ENCODE measurements around the gene TENM3.
A peak's percentile ranks its signal among the peaks of the same experiment; 100 is the strongest.

Gene TENM3

GRCh38 chr4:182583703-182584415, 340.7 kb downstream of the TENM3 start:
- Histone ChIP-seq H3K27me3 (ENCODE audit: insufficient read depth, low read length) (no peaks in the 10 kb centered on the region), H3K36me3 (ENCODE audit: insufficient read depth, low read length) (peaks cover 11% of the 10 kb centered on the region; the same call in 1 of the 2 replicates), H3K27ac (ENCODE audit: low read depth, low read length) (no peak overlapping the region), H3K9ac (ENCODE audit: low read depth, low read length) (no peak overlapping the region), H3K9me3 (ENCODE audit: insufficient read depth, low read depth, low read length) (peaks cover 10% of the 10 kb centered on the region; the same call in 1 of the 2 replicates), H3K4me3 (ENCODE audit: low read length) (no peak overlapping the region), H3K4me1 (ENCODE audit: insufficient read depth, low read length) (peaks cover 25% of the 10 kb centered on the region)
- 95% methylated on average over 3 of the region's 3 CpGs for WGBS

- Histone ChIP-seq H3K9me3 (ENCODE audit: insufficient read depth, low read depth, low read length) (peaks cover 14% of the 10 kb centered on the region; the same call in 1 of the 2 replicates), H3K36me3 (ENCODE audit: insufficient read depth, low read length) (peaks cover 14% of the 10 kb centered on the region; the same call in 1 of the 2 replicates), H3K27me3 (ENCODE audit: insufficient read depth, low read length) (no peaks in the 10 kb centered on the region), H3K4me3 (ENCODE audit: low read length) (no peak overlapping the region), H3K4me1 (ENCODE audit: insufficient read depth, low read length) (peaks cover 12% of the 10 kb centered on the region), H3K27ac (ENCODE audit: low read depth, low read length) (peak overlapping the region; percentile 15; the same call in 1 of the 2 replicates), H3K9ac (ENCODE audit: low read depth, low read length) (no peak overlapping the region)
- 37% methylated on average over 7 of the region's 7 CpGs for WGBS
These were observed 342.1 kb downstream of the TENM3 start for GRCh38 chr4:182585321-182585720.

GRCh38 chr4:182589100-182589499, 345.9 kb downstream of the TENM3 start:
- Histone ChIP-seq H3K4me3 (ENCODE audit: low read length) (no peak overlapping the region), H3K4me1 (ENCODE audit: insufficient read depth, low read length) (peaks cover 22% of the 10 kb centered on the region), H3K27me3 (ENCODE audit: insufficient read depth, low read length) (no peaks in the 10 kb centered on the region), H3K9ac (ENCODE audit: low read depth, low read length) (no peak overlapping the region), H3K27ac (ENCODE audit: low read depth, low read length) (no peak overlapping the region), H3K36me3 (ENCODE audit: insufficient read depth, low read length) (peaks cover 14% of the 10 kb centered on the region; the same call in 1 of the 2 replicates), H3K9me3 (ENCODE audit: insufficient read depth, low read depth, low read length) (peaks cover 14% of the 10 kb centered on the region; the same call in 1 of the 2 replicates)
- no CpG with 5 or more reads among the region's 2 CpGs for WGBS

GRCh38 chr4:182593402-182593801, 350.2 kb downstream of the TENM3 start:
- H3K36me3 ChIP-seq (ENCODE audit: insufficient read depth, low read length): peaks cover 6% of the 10 kb centered on the region; the same call in 1 of the 2 replicates
- WGBS: 61% methylated on average over 7 of the region's 7 CpGs
- no peaks in the 10 kb centered on the region for H3K27me3 ChIP-seq (ENCODE audit: insufficient read depth, low read length)
- H3K27ac ChIP-seq (ENCODE audit: low read depth, low read length): no peak overlapping the region; the same call in 1 of the 2 replicates
- no peak overlapping the region for H3K4me3 ChIP-seq (ENCODE audit: low read length)
- H3K9ac ChIP-seq (ENCODE audit: low read depth, low read length): no peak overlapping the region
- H3K9me3 ChIP-seq (ENCODE audit: insufficient read depth, low read depth, low read length): peaks cover 8% of the 10 kb centered on the region; the same call in 1 of the 2 replicates
- H3K4me1 ChIP-seq (ENCODE audit: insufficient read depth, low read length): peaks cover 13% of the 10 kb centered on the region

- no peak overlapping the region for H3K27ac ChIP-seq (ENCODE audit: low read depth, low read length)
- peaks cover 3% of the 10 kb centered on the region; the same call in 1 of the 2 replicates for H3K36me3 ChIP-seq (ENCODE audit: insufficient read depth, low read length)
- 90% methylated on average over 1 of the region's 1 CpG for WGBS
- H3K4me3 ChIP-seq (ENCODE audit: low read length): no peak overlapping the region
- no peak overlapping the region for H3K9ac ChIP-seq (ENCODE audit: low read depth, low read length)
- H3K4me1 ChIP-seq (ENCODE audit: insufficient read depth, low read length): peaks cover 13% of the 10 kb centered on the region
- no peaks in the 10 kb centered on the region for H3K27me3 ChIP-seq (ENCODE audit: insufficient read depth, low read length)
- H3K9me3 ChIP-seq (ENCODE audit: insufficient read depth, low read depth, low read length): peaks cover 4% of the 10 kb centered on the region; the same call in 1 of the 2 replicates
These were observed 350.7 kb downstream of the TENM3 start for GRCh38 chr4:182593864-182594263.

- Histone ChIP-seq H3K9me3 (ENCODE audit: insufficient read depth, low read depth, low read length) (no peaks in the 10 kb centered on the region), H3K36me3 (ENCODE audit: insufficient read depth, low read length) (peaks cover 23% of the 10 kb centered on the region), H3K27me3 (ENCODE audit: insufficient read depth, low read length) (no peaks in the 10 kb centered on the region), H3K4me3 (ENCODE audit: low read length) (no peak overlapping the region), H3K4me1 (ENCODE audit: insufficient read depth, low read length) (no peaks in the 10 kb centered on the region), H3K9ac (ENCODE audit: low read depth, low read length) (no peak overlapping the region), H3K27ac (ENCODE audit: low read depth, low read length) (no peak overlapping the region)
- WGBS: 94% methylated on average over 2 of the region's 2 CpGs
These were observed 356.9 kb downstream of the TENM3 start for GRCh38 chr4:182600093-182600492.

GRCh38 chr4:182600856-182601255, 357.7 kb downstream of the TENM3 start:
- Histone ChIP-seq H3K27me3 (ENCODE audit: insufficient read depth, low read length) (no peaks in the 10 kb centered on the region), H3K4me3 (ENCODE audit: low read length) (no peak overlapping the region), H3K9ac (ENCODE audit: low read depth, low read length) (no peak overlapping the region), H3K27ac (ENCODE audit: low read depth, low read length) (no peak overlapping the region), H3K9me3 (ENCODE audit: insufficient read depth, low read depth, low read length) (no peaks in the 10 kb centered on the region), H3K4me1 (ENCODE audit: insufficient read depth, low read length) (no peaks in the 10 kb centered on the region), H3K36me3 (ENCODE audit: insufficient read depth, low read length) (peaks cover 23% of the 10 kb centered on the region)
- WGBS: 91% methylated on average over 8 of the region's 8 CpGs

GRCh38 chr4:182604161-182604622, 361.0 kb downstream of the TENM3 start:
- Histone ChIP-seq H3K9ac (ENCODE audit: low read depth, low read length) (no peak overlapping the region), H3K9me3 (ENCODE audit: insufficient read depth, low read depth, low read length) (no peaks in the 10 kb centered on the region), H3K4me1 (ENCODE audit: insufficient read depth, low read length) (no peaks in the 10 kb centered on the region), H3K36me3 (ENCODE audit: insufficient read depth, low read length) (peaks cover 23% of the 10 kb centered on the region), H3K27me3 (ENCODE audit: insufficient read depth, low read length) (no peaks in the 10 kb centered on the region), H3K27ac (ENCODE audit: low read depth, low read length) (no peak overlapping the region), H3K4me3 (ENCODE audit: low read length) (no peak overlapping the region)
- WGBS: 69% methylated on average over 2 of the region's 2 CpGs

GRCh38 chr4:182604953-182605352, 361.8 kb downstream of the TENM3 start:
- Histone ChIP-seq H3K4me1 (ENCODE audit: insufficient read depth, low read length) (no peaks in the 10 kb centered on the region), H3K27me3 (ENCODE audit: insufficient read depth, low read length) (no peaks in the 10 kb centered on the region), H3K4me3 (ENCODE audit: low read length) (no peak overlapping the region), H3K36me3 (ENCODE audit: insufficient read depth, low read length) (peaks cover 23% of the 10 kb centered on the region), H3K9me3 (ENCODE audit: insufficient read depth, low read depth, low read length) (no peaks in the 10 kb centered on the region), H3K9ac (ENCODE audit: low read depth, low read length) (no peak overlapping the region), H3K27ac (ENCODE audit: low read depth, low read length) (no peak overlapping the region)
- 96% methylated on average over 4 of the region's 4 CpGs for WGBS

GRCh38 chr4:182608525-182608924, 365.3 kb downstream of the TENM3 start:
- Histone ChIP-seq H3K27me3 (ENCODE audit: insufficient read depth, low read length) (no peaks in the 10 kb centered on the region), H3K9ac (ENCODE audit: low read depth, low read length) (no peak overlapping the region), H3K9me3 (ENCODE audit: insufficient read depth, low read depth, low read length) (no peaks in the 10 kb centered on the region), H3K27ac (ENCODE audit: low read depth, low read length) (no peak overlapping the region), H3K4me3 (ENCODE audit: low read length) (no peak overlapping the region), H3K36me3 (ENCODE audit: insufficient read depth, low read length) (0 out of 2 replicates have a peak, but pooled peaks cover 3% of the 10 kb centered on the region), H3K4me1 (ENCODE audit: insufficient read depth, low read length) (no peaks in the 10 kb centered on the region)
- WGBS: 96% methylated on average over 23 of the region's 23 CpGs

- no peak overlapping the region for H3K4me3 ChIP-seq (ENCODE audit: low read length)
- H3K36me3 ChIP-seq (ENCODE audit: insufficient read depth, low read length): 0 out of 2 replicates have a peak, but pooled peaks cover 3% of the 10 kb centered on the region
- WGBS: 96% methylated on average over 3 of the region's 4 CpGs
- H3K27me3 ChIP-seq (ENCODE audit: insufficient read depth, low read length): no peaks in the 10 kb centered on the region
- H3K27ac ChIP-seq (ENCODE audit: low read depth, low read length): no peak overlapping the region
- H3K9me3 ChIP-seq (ENCODE audit: insufficient read depth, low read depth, low read length): no peaks in the 10 kb centered on the region
- no peak overlapping the region for H3K9ac ChIP-seq (ENCODE audit: low read depth, low read length)
- no peaks in the 10 kb centered on the region for H3K4me1 ChIP-seq (ENCODE audit: insufficient read depth, low read length)
These were observed 373.3 kb downstream of the TENM3 start for GRCh38 chr4:182616476-182616875.

Measured in HUES64 (cell line).